MCF 10A (cell line): Measurements from ENCODE around the gene EPHB4. TPM values are rescaled to one million over a fixed set of nuclear protein-coding genes. Genes with fewer than 3 reads are reported as not detected.

ENCODE experiments used
- BruUV-seq: library from RNA; stranded (reverse); fragments of 400-500 nt; replicated peaks from 2 replicates; lab custom pipeline; 2021; lab: Mats Ljungman, UMichigan
- CTCF ChIA-PET: fragments of 300-600 bp; sonication (Branson Sonifier 250); formaldehyde crosslinking; extraction: SDS; loops from one replicate; lab custom pipeline; 2021; ENCODE audit warnings: antibody characterized with exemption, inconsistent platforms; lab: Yijun Ruan, JAX
- POLR2A ChIA-PET: fragments of 300-600, 350-650 bp; sonication (Branson Sonifier 250); formaldehyde crosslinking; extraction: SDS; loops from one replicate; lab custom pipeline; 2020; ENCODE audit warnings: antibody characterized with exemption, inconsistent platforms; lab: Yijun Ruan, JAX
- DNase-seq: peaks from one replicate; pipeline ENCODE4 v3.0.0-alpha.2; 2018; ENCODE audit not compliant: unreplicated experiment
- H3K27ac Mint-ChIP-seq: one replicate; pipeline ENCODE4 v1.8.0; 2022; ENCODE audit warnings: mild to moderate bottlenecking, low read depth, mixed read lengths; ENCODE audit not compliant: unreplicated experiment
- H3K27me3 Mint-ChIP-seq: one replicate; pipeline ENCODE4 v1.8.0; 2022; ENCODE audit warnings: mixed read lengths; ENCODE audit not compliant: insufficient read depth, unreplicated experiment
- H3K36me3 Mint-ChIP-seq: one replicate; pipeline ENCODE4 v1.8.0; 2022; ENCODE audit warnings: mild to moderate bottlenecking, moderate library complexity, mixed read lengths; ENCODE audit not compliant: insufficient read depth, unreplicated experiment
- H3K4me1 Mint-ChIP-seq: one replicate; pipeline ENCODE4 v1.8.0; 2022; ENCODE audit warnings: mixed read lengths; ENCODE audit not compliant: insufficient read depth, unreplicated experiment
- H3K4me3 Mint-ChIP-seq: one replicate; pipeline ENCODE4 v1.8.0; 2022; ENCODE audit warnings: mild to moderate bottlenecking, moderate library complexity, mixed read lengths; ENCODE audit not compliant: unreplicated experiment
- H3K9me3 Mint-ChIP-seq: one replicate; pipeline ENCODE4 v1.8.0; 2022; ENCODE audit warnings: mixed read lengths; ENCODE audit not compliant: unreplicated experiment
- intact Hi-C: fragments of 100-400 bp; cut with micrococcal nuclease; formaldehyde crosslinking; loops from 2 replicates; pipeline ENCODE4 v1.14.1; 2022
- total RNA-seq: library from RNA; stranded (reverse); gene quantifications from 2 replicates; pipeline ENCODE4 v1.2.3, GENCODE V29; 2022
- TF ChIP-seq, protein P1 (sequence below): fragments of 200-600 bp; IDR thresholded peaks from one replicate; pipeline ENCODE4 v1.8.0; 2022; ENCODE audit warnings: antibody characterized with exemption, mild to moderate bottlenecking; ENCODE audit not compliant: unreplicated experiment

The EPHB4 gene
- total RNA-seq, 1 experiment from 2014 or later = 48.8 TPM

DNA sequence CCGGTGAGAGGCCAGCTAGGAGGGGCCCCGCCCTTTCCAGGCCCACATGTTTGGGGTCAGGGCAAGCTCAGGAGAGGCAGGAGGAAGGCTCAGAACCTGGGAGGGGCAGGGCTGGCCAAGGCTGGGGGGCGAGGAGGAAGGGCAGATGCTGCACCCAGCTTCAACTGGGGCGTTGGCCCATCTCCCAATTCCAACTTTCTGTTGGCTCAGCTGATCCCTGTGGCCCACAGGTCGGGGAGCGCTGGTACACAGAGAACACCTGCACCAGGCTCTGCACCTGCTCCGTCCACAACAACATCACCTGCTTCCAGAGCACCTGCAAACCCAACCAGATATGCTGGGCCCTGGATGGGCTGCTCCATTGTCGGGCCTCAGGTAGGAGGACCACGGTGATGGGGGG is 53.8 kb downstream of the EPHB4 start:
- Mint-ChIP-seq H3K4me3 (no peak overlapping the region), H3K4me1 (peaks cover 13% of the 10 kb centered on the region), H3K27ac (no peak overlapping the region), H3K27me3 (no peaks in the 10 kb centered on the region), H3K9me3 (no peaks in the 10 kb centered on the region), H3K36me3 (no peaks in the 10 kb centered on the region)
- intact Hi-C loops = no loop called here
- CTCF ChIA-PET = interaction anchor here (0.5 to 1.4 kb wide), 4 partner anchors 18 to 30 kb away, joined by 3 to 4 read pairs (median 4); no protein-coding TSS in a partner anchor
- POLR2A ChIA-PET = interaction anchor here (1.3 kb wide), 1 partner anchor 29 kb away, joined by 4 read pairs; no protein-coding TSS in a partner anchor
- DNase-seq = no peak
- no TSS peak for BruUV-seq
- TF ChIP-seq, protein P1, sequence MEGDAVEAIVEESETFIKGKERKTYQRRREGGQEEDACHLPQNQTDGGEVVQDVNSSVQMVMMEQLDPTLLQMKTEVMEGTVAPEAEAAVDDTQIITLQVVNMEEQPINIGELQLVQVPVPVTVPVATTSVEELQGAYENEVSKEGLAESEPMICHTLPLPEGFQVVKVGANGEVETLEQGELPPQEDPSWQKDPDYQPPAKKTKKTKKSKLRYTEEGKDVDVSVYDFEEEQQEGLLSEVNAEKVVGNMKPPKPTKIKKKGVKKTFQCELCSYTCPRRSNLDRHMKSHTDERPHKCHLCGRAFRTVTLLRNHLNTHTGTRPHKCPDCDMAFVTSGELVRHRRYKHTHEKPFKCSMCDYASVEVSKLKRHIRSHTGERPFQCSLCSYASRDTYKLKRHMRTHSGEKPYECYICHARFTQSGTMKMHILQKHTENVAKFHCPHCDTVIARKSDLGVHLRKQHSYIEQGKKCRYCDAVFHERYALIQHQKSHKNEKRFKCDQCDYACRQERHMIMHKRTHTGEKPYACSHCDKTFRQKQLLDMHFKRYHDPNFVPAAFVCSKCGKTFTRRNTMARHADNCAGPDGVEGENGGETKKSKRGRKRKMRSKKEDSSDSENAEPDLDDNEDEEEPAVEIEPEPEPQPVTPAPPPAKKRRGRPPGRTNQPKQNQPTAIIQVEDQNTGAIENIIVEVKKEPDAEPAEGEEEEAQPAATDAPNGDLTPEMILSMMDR = no peak

DNA sequence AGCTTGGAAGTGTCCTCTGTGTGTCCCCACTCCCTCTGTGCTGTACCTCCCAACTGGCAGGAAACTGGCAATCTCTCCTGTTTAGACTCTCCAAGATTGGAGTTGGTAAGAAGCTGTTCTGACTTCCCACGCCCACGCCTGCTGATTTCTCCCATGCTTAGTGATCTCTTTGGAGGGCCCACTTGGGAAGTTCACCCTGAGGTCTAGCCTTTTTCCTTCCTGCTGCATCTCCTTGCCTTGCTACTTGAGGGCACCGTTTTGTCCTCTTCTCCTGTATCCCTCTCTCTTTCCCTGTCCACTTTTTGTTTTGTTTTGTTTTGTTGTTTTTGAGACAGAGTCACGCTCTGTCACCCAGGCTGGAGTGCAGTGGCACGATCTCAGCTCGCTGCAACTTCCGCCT is 58.5 kb downstream of the EPHB4 start:
- ChIA-PET POLR2A (interaction anchor here (0.9 kb wide), 1 partner anchor 85 kb away, joined by 3 read pairs; no protein-coding TSS in a partner anchor), CTCF (interaction anchor here (0.6 to 0.9 kb wide), 3 partner anchors 33 to 83 kb away, joined by 3 to 5 read pairs (median 4); no protein-coding TSS in a partner anchor)
- intact Hi-C loops = no loop called here
- Mint-ChIP-seq H3K4me1 (peaks cover 13% of the 10 kb centered on the region), H3K27me3 (no peaks in the 10 kb centered on the region), H3K27ac (no peak overlapping the region), H3K9me3 (no peaks in the 10 kb centered on the region), H3K36me3 (no peaks in the 10 kb centered on the region), H3K4me3 (no peak overlapping the region)
- DNase-seq = no peak
- no TSS peak for BruUV-seq
- TF ChIP-seq, protein P1 = no peak

DNA sequence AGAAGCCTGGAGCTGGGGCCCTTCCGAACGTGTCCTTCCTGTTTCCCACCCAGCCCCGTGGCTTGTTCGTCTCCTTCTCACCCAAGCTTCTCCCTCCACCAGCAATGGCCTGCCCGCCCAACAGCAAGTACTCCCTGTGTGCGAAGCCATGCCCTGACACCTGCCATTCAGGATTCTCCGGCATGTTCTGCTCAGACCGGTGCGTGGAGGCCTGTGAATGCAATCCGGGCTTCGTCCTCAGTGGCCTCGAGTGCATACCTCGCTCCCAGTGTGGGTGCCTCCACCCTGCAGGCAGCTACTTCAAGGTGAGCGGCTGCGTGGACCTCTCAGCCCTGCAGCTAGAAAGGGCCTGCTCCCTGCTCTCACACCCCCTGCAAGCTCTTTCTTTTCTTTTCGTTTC is 62.1 kb downstream of the EPHB4 start:
- H3K27me3 Mint-ChIP-seq = no peaks in the 10 kb centered on the region
- no TSS peak for BruUV-seq
- CTCF ChIA-PET = interaction anchor here (0.8 to 1.5 kb wide), 2 partner anchors 61 to 296 kb away, joined by 3 read pairs; no protein-coding TSS in a partner anchor

DNA sequence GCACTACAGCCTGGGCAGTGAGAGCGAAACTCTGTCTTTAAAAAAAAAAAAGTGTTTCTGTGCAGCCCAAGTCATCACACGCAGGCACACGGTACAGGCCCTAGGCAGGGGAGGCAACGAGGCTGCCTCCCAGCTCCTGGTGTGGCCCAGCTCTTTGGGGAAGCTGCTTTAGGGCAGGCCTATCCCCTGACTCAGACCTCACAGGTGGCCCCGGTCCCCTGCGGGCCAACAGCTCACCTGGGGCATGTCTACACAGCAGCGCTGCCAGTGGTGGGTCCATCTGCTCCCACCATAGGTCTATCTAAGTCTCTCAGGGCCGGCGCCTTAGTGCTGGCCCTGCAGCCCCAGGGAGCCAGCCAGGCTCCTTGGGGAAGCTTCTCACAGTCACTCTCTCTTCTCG is 62.5 kb downstream of the EPHB4 start:
- no TSS peak for BruUV-seq
- Mint-ChIP-seq H3K4me1 (peaks cover 4% of the 10 kb centered on the region), H3K27me3 (no peaks in the 10 kb centered on the region), H3K36me3 (no peaks in the 10 kb centered on the region), H3K9me3 (no peaks in the 10 kb centered on the region), H3K4me3 (no peak overlapping the region), H3K27ac (no peak overlapping the region)
- intact Hi-C loops = no loop called here
- DNase-seq = no peak
- ChIA-PET POLR2A (interaction anchor here (1.3 kb wide), 1 partner anchor 37 kb away, joined by 5 read pairs; no protein-coding TSS in a partner anchor), CTCF (interaction anchor here (0.6 to 1.5 kb wide), 5 partner anchors 59 to 252 kb away, joined by 3 to 4 read pairs (median 3); partner anchors contain the start of gene POP7)
- TF ChIP-seq, protein P1 = no peak

More for the DNA sequence above, 62.1 kb downstream of the EPHB4 start:
- POLR2A ChIA-PET = interaction anchor here (1.3 kb wide), 1 partner anchor 37 kb away, joined by 5 read pairs; no protein-coding TSS in a partner anchor
- Mint-ChIP-seq H3K4me1 (peaks cover 5% of the 10 kb centered on the region), H3K36me3 (no peaks in the 10 kb centered on the region), H3K27ac (no peak overlapping the region), H3K9me3 (no peaks in the 10 kb centered on the region), H3K4me3 (no peak overlapping the region)
- no peak for DNase-seq
- TF ChIP-seq, protein P1 = no peak
- intact Hi-C loops = no loop called here
